ENCODE measurements around the gene NARS2.
"Not testable (repeated sequence)": the region's sequence is repeated elsewhere in the genome, so short reads cannot be mapped to it uniquely, and the experiment has no call there.

Gene NARS2

GRCh38 chr11:78574386-78575381, at the start of gene NARS2:
NARS2 (minus strand) TSS chr11:78574864; CDS start chr11:78574488, 376 bp downstream.
- peak; percentile 95 for DNase-seq (ENCODE audit: low read depth)

- DNase-seq (ENCODE audit: low read depth) = no peak
Measured at GRCh38 chr11:78622666-78623065, 48.0 kb upstream of the NARS2 start.

GRCh38 chr11:78620159-78620558, 45.5 kb upstream of the NARS2 start:
- no peak for DNase-seq (ENCODE audit: low read depth)

GRCh38 chr11:78615724-78616123, 41.1 kb upstream of the NARS2 start:
- no peak for DNase-seq (ENCODE audit: low read depth)

GRCh38 chr11:78613378-78613813, 38.7 kb upstream of the NARS2 start:
- no peak for DNase-seq (ENCODE audit: low read depth)

- no peak for DNase-seq (ENCODE audit: low read depth)
Measured at GRCh38 chr11:78612721-78613377, 38.2 kb upstream of the NARS2 start.

GRCh38 chr11:78609321-78609720, 34.7 kb upstream of the NARS2 start:
- not testable (repeated sequence) for DNase-seq (ENCODE audit: low read depth)

- no peak for DNase-seq (ENCODE audit: low read depth)
Measured at GRCh38 chr11:78607696-78608095, 33.0 kb upstream of the NARS2 start.

GRCh38 chr11:78606667-78607066, 32.0 kb upstream of the NARS2 start:
- DNase-seq (ENCODE audit: low read depth) = no peak

- no peak for DNase-seq (ENCODE audit: low read depth)
Measured at GRCh38 chr11:78605296-78605695, 30.6 kb upstream of the NARS2 start.

GRCh38 chr11:78603792-78604191, 29.1 kb upstream of the NARS2 start:
- no peak for DNase-seq (ENCODE audit: low read depth)

- not testable (repeated sequence) for DNase-seq (ENCODE audit: low read depth)
Measured at GRCh38 chr11:78602771-78603170, 28.1 kb upstream of the NARS2 start.

- DNase-seq (ENCODE audit: low read depth) = not testable (repeated sequence)
Measured at GRCh38 chr11:78601066-78601465, 26.4 kb upstream of the NARS2 start.

- DNase-seq (ENCODE audit: low read depth) = not testable (repeated sequence)
Measured at GRCh38 chr11:78597579-78597978, 22.9 kb upstream of the NARS2 start.

- no peak for DNase-seq (ENCODE audit: low read depth)
Measured at GRCh38 chr11:78595436-78596130, 20.9 kb upstream of the NARS2 start.

GRCh38 chr11:78594814-78595213, 20.1 kb upstream of the NARS2 start:
- no peak for DNase-seq (ENCODE audit: low read depth)

- DNase-seq (ENCODE audit: low read depth) = no peak
Measured at GRCh38 chr11:78588517-78588916, 13.9 kb upstream of the NARS2 start.

- no peak for DNase-seq (ENCODE audit: low read depth)
Measured at GRCh38 chr11:78587446-78587845, 12.8 kb upstream of the NARS2 start.

GRCh38 chr11:78586452-78587046, 11.9 kb upstream of the NARS2 start:
- DNase-seq (ENCODE audit: low read depth) = no peak

- DNase-seq (ENCODE audit: low read depth) = no peak
Measured at GRCh38 chr11:78583889-78584288, 9.2 kb upstream of the NARS2 start.

GRCh38 chr11:78577495-78577894, 2.8 kb upstream of the NARS2 start:
- DNase-seq (ENCODE audit: low read depth) = no peak

GRCh38 chr11:78576549-78577097, 2.0 kb upstream of the NARS2 start:
- DNase-seq (ENCODE audit: low read depth) = no peak

Data from activated gamma-delta T cell treated with anti-CD3 and anti-CD28 coated beads, Interleukin-2, amount 50 U/mL, for 16 hours (primary cell).